Ureter (tissue), 1 donor: ENCODE results near the gene ALG1L2. TPM values are rescaled to one million over a fixed set of nuclear protein-coding genes. Genes with fewer than 3 reads are reported as not detected.
"Not testable (repeated sequence)": the region's sequence is repeated elsewhere in the genome, so short reads cannot be mapped to it uniquely, and the experiment has no call there.

Source experiments
- DNase-seq: peaks from one replicate; pipeline ENCODE4 v3.0.0-alpha.2; 2020; ENCODE audit warnings: low spot score
- total RNA-seq: library from RNA; stranded (reverse); gene quantifications from one replicate; pipeline ENCODE4 v1.2.4, GENCODE V29; 2023
- donor health status: DM: yes; HTN: yes; CAD: no.

The ALG1L2 gene
- total RNA-seq, 1 donor from 2014 or later = 0.99 TPM

GRCh38 chr3:130122891-130123775 lies 41.5 kb downstream of the ALG1L2 start:
- DNase-seq = not testable (repeated sequence)

GRCh38 chr3:130125406-130125805 lies 43.8 kb downstream of the ALG1L2 start:
- DNase-seq = not testable (repeated sequence)

GRCh38 chr3:130136337-130136736 lies 54.7 kb downstream of the ALG1L2 start:
- not testable (repeated sequence) for DNase-seq

- not testable (repeated sequence) for DNase-seq
Observed at GRCh38 chr3:130137685-130138084, 56.1 kb downstream of the ALG1L2 start.

GRCh38 chr3:130138992-130139391 lies 57.4 kb downstream of the ALG1L2 start:
- not testable (repeated sequence) for DNase-seq

- DNase-seq = not testable (repeated sequence)
Observed at GRCh38 chr3:130140756-130141155, 59.1 kb downstream of the ALG1L2 start.

GRCh38 chr3:130143648-130144327 lies 62.2 kb downstream of the ALG1L2 start:
- DNase-seq = not testable (repeated sequence)

- DNase-seq = peak; percentile 62
Observed at GRCh38 chr3:130144328-130144650, 62.7 kb downstream of the ALG1L2 start.

- not testable (repeated sequence) for DNase-seq
Observed at GRCh38 chr3:130145456-130145855, 63.8 kb downstream of the ALG1L2 start.

GRCh38 chr3:130146465-130146864 lies 64.8 kb downstream of the ALG1L2 start:
- not testable (repeated sequence) for DNase-seq

Other genes with a start within 250 kb of the ALG1L2 start
- 68.0 TPM for gene TMCC1, start 188.1 kb upstream of the ALG1L2 start, total RNA-seq
- gene TRH, start 107.1 kb upstream of the ALG1L2 start, total RNA-seq = not detected